GM21367 (cell line): ENCODE results near the gene UPP2.

Source experiments
- ATAC-seq: cut with Tn5 transposase; IDR thresholded peaks from one replicate; pipeline ENCODE4 v1.9.1; 2021; ENCODE audit not compliant: unreplicated experiment

Gene UPP2

GRCh38 chr2:158103411-158104012 is 1.8 kb downstream of the UPP2 start:
- no peak for ATAC-seq

GRCh38 chr2:158104903-158105302 is 3.2 kb downstream of the UPP2 start:
- no peak for ATAC-seq

GRCh38 chr2:158112992-158113391 is 11.3 kb downstream of the UPP2 start:
- ATAC-seq, result no peak

DNA sequence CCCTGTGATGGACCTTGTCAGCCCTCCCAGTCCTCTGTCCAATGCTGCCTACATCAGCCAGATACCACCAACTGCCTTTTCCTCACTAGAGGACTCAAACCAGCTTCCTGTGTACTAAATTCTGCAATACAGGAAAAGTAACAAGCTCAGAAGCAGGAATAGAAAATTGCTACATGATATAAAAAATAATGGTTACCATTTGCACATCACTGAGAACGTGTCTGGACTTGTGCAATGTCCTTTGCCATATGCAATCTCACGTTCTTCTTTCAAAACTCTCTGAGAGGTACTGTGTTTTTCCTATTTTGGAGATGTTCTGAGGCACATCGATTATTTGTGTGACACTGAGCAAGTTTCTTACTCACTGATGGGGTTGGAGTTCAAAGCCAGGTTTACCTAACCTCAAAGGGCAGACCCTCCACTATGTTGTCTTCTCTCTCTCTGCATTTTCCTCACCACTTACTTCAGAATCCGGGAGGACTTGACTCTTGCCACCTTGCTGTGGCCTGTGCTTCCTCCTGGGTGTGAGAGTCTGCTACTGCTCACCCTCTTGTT is 12.1 kb downstream of the UPP2 start:
- no peak for ATAC-seq

DNA sequence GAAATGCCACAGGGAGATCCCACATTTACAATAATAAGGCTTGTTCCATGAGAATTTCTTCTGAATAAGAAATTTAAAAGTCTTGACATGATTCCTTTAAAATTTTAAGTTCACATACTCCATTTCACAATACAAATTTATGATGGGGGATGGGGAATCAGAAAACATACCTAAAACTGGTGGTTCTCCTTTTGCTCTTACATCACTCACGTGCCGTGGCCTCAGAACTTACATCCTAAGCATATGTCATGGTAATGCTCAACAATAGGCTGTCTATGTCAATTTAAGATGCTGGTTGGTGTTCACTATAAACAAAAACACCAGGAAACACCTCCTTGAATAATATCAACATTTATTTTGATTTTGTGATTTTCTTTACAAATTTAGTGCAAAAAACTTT is 12.8 kb downstream of the UPP2 start:
- no peak for ATAC-seq

- no peak for ATAC-seq
Measured at GRCh38 chr2:158115202-158115767, 13.6 kb downstream of the UPP2 start.

DNA sequence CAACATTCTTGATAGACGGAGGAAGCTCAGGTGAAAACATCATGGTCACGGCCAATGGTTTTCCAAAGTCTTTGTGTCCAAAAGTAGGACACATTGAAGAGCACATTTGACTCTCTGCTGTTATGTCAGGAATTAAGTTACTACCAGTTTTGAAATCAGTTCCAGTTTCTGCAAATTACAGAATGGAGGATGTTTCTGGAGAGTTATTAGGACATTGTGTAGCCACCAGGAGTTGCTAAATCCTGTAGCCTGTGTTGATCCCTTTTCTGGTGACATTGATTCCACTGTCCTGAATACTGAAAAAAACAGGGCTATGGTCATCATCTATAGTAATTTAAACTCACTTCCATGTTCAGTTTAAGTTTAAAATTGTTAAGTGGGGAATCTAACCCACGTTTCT is 15.3 kb downstream of the UPP2 start:
- no peak for ATAC-seq

- ATAC-seq, result no peak
Measured at GRCh38 chr2:158120102-158120501, 18.4 kb downstream of the UPP2 start.

DNA sequence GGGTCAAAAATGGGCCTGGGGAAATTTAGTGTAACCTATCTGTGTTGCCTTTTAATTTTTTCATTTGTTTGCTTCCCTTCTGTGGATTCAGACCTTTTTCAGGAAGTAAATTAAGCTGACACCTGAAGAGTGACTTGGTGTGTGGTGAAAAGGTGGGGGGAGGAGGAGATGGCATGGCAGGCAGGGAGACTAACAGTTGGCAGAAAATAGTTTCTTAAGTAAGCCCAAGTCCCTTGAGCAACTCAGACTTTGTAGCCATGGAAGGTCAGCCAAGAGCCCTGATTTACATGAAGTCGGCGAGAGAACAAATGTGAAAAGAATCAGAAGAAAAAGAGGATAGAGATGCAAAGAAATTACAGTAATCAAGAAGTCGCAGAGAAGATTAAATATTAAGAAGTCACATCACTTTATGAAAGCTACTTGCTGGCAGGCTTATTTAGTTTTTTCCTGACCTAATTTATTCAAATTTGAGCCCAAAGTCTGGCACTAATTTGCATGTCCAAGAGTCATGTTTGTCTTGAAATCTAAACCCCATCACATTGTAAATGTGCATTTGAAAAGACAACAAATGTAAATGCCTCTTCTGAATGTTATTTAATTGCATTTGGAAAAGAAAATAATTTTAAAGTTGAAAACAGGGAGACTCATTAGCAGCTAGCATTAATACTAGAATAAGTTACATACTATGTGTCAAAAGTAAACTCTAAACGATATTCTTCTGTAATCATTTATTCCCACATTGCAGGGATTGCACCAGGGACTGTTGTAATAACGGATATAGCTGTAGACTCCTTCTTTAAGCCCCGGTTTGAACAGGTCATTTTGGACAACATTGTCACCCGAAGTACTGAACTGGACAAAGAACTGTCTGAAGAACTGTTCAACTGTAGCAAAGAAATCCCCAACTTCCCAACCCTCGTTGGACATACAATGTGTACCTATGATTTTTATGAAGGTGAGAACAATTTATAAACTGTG is 19.3 kb downstream of the UPP2 start:
- no peak for ATAC-seq

DNA sequence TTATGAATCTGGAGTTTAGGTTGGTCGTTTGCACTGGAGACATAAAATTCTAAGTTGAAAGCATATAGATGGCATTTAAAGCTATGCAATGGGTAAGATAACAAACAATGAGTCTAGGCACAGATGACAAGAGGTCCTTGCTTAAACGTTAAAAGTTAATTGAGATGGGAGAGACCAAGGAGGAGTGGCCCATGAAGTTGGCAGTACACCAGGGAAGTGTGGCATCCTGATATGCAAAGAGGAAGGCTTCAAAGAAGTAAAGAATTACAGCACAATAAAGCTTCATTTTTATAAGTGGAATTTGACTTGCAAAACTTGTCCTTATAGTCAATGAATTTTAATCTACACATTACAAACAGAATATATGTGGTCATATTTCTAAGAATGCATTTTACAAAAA is 23.2 kb downstream of the UPP2 start:
- ATAC-seq, result no peak

- ATAC-seq, result no peak
Measured at GRCh38 chr2:158125756-158126498, 24.3 kb downstream of the UPP2 start.

- no peak for ATAC-seq
Measured at GRCh38 chr2:158127380-158127804, 25.7 kb downstream of the UPP2 start.

DNA sequence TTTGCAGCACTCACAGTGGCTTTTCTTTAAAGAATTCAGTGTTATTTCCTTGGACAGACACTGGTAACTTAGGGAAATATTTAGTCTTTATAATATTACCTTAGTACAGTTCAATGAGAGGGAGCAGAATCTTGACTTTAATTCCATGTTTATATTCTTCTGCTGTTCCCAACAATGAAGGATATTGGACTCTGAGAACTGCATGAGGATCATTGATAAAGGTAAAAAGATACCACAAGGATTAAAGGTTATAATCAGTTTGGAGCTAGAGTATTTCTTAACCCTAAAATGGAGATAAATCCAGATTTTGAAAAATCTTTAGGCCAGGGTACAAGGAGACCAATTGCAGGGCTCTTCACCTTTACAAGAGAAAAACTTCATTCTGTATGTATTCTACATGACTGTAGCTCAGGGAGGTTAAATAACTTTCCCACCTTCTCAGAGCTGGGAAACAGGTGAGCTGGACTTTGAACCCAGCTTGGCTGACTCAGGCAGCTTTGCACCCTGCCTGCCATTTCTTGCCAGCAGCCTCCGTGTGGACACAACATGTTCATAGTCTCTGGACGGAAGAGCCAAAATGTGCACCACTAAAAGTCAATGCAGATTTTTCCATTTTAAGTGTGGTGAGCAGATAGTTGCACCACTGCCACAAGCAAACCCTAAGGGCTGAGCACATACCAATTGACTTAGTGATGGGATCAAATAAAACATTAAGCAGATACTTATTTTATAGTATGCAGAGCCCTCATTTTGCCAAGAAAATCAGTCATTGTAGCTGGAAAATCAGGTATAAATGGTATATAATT is 26.7 kb downstream of the UPP2 start:
- no peak for ATAC-seq

DNA sequence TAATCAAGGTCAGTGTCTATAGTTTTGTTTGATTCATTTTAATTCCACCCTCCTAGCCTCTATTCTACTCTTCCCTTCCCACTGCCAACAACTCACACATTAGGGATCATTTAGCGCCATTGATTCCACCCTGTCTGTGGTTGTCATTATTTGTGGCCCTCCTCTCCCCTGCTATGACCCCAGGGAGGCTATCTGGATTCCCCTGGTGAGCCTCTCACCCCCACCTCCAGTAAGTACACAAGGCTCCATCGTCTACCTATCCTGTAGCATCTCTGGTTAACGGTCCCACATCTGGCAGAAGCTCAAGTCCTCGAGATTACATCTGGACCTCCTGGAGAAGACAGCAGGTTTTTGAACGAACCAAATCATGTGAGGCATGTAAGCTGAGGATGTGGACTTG is 27.4 kb downstream of the UPP2 start:
- ATAC-seq, result no peak

DNA sequence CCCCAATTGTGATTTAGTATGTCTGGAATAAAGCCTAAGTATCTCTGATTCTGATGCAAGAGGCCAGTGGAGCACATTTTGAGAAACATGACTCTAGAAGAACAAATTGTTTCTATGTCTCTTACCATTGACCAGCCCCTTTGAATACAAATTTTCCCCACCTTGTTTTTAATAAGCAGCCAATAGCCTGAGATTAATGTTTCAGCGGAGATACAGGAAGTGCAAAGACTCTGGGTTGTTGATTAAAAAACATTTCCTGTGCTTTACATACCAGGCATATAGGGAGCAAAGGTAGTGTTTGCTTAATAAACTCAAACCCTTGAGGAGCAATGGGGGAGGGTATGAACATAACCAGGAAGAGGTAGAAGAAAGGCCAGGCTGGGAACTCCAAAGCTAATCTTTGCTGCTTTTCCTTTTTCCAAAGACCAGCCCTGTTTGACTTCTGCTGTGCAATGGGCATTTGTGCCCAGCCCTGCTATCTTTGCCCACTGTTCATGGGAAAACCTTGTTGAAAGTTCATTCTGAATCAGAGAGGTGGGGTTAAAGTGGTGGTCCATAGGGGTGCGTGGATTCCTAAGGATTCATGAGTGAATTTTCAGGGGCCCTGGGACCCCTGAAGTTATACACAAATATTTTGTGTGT is 29.3 kb downstream of the UPP2 start:
- ATAC-seq, result no peak

DNA sequence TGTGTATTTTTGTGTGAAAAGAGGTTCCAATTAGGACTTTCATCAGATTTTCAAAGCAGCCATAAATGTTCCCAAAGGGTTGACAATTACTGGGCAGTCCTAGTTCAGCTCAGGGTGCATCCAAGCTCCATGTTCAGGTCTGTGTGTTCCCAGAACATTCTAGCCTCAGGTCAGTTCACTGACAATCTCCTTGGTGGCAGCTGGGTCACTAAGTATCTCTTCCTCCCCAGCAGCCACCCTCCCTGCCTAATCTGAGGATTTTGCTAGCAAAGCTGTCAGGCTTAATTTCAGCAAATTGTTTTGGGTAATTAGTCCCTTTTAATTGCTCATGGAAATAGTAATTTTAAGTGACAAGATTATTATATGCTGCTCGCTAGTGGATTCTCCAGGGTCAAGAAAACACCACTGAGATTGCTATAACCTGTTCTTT is 29.8 kb downstream of the UPP2 start:
- ATAC-seq, result no peak

GRCh38 chr2:158131919-158132566 is 30.4 kb downstream of the UPP2 start:
- no peak for ATAC-seq

DNA sequence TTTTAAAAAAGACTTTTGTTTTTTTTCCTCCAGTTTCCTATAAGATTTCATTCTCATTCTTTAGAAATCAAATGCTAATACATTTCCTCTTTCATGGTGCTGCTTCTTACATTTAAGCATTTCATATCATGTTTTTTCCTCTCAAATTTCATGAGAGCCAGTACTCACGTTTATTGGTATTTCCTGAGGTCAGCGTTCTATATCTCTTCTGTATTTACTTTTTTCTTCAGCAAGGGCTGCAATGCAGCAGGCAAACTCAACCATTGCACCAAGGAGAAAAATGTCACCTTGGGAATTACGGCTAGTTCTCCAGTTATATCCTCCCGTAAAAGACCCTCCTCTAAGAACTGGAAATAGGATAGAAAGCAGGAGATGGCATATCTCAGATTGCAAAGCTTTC is 32.4 kb downstream of the UPP2 start:
- ATAC-seq, result no peak

- ATAC-seq, result no peak
Measured at GRCh38 chr2:158134655-158135054, 33.0 kb downstream of the UPP2 start.
